Spleen (tissue), 11 donors: ENCODE data around the gene ANTXR2. TPM values are rescaled to one million over a fixed set of nuclear protein-coding genes. Genes with fewer than 3 reads are reported as not detected.

Source experiments
- DNase-seq: peaks from one replicate; pipeline ENCODE4 v3.0.0-alpha.2; 2020
- H3K27ac ChIP-seq, 8 donors: fragments of 200-600 bp; sonication (generic) in 7 of 8; 1 replicate in 4 of 8; 2 replicates in 4 of 8; pipeline versions ENCODE4 v1.5.0 to v1.8.0; 2016 to 2021; ENCODE audit warnings: inconsistent platforms in 4 of 8, mild to moderate bottlenecking in 4 of 8, moderate library complexity in 1 of 8
- H3K27me3 ChIP-seq, 7 donors: fragments of 200-600 bp; sonication (generic) in 6 of 7; replicated peaks in 1 of 7; 1 replicate in 4 of 7; 2 replicates in 3 of 7; pipeline versions ENCODE4 v1.5.0 to v1.8.0; 2016 to 2021; ENCODE audit warnings: inconsistent platforms in 3 of 7, mild to moderate bottlenecking in 1 of 7
- H3K36me3 ChIP-seq, 6 donors: fragments of 200-600 bp; sonication (generic) in 5 of 6; 1 replicate in 4 of 6; 2 replicates in 2 of 6; pipeline versions ENCODE4 v1.5.0 to v1.8.0; 2016 to 2021; ENCODE audit warnings: inconsistent platforms in 2 of 6
- H3K4me1 ChIP-seq, 6 donors: fragments of 200-600 bp; sonication (generic) in 5 of 6; 1 replicate in 3 of 6; 2 replicates in 3 of 6; pipeline versions ENCODE4 v1.5.0 to v1.8.0; 2016 to 2021; ENCODE audit warnings: inconsistent platforms in 3 of 6
- H3K4me3 ChIP-seq, 8 donors: fragments of 200-600 bp; sonication (generic) in 7 of 8; 1 replicate in 4 of 8; 2 replicates in 4 of 8; pipeline versions ENCODE4 v1.5.0 to v1.8.0; 2016 to 2021; ENCODE audit warnings: inconsistent platforms in 4 of 8, mild to moderate bottlenecking in 4 of 8, moderate library complexity in 2 of 8
- H3K9me3 ChIP-seq, 8 donors: fragments of 200-600 bp; sonication (generic) in 7 of 8; 1 replicate in 4 of 8; 2 replicates in 4 of 8; pipeline versions ENCODE4 v1.5.0 to v1.8.0; 2016 to 2021; ENCODE audit warnings: inconsistent platforms in 4 of 8
- CTCF ChIP-seq, 11 experiments: fragments of 200-600 bp in 7 of 11; fragments of 450-650 bp in 4 of 11; sonication (generic) in 4 of 11; IDR thresholded peaks in 8 of 11; conservative IDR thresholded peaks in 3 of 11; 1 replicate in 7 of 11; 2 replicates in 4 of 11; pipeline versions ENCODE4 v1.4.0 to v1.8.0; 2016 to 2021; ENCODE audit warnings: antibody characterized with exemption in 11 of 11, inconsistent platforms in 4 of 11, mild to moderate bottlenecking in 1 of 11
- POLR2A ChIP-seq, 3 donors: fragments of 450-650 bp; IDR thresholded peaks; one replicate each; pipeline ENCODE4 v1.5.1; 2017; ENCODE audit warnings: antibody characterized with exemption in 3 of 3, mild to moderate bottlenecking in 1 of 3
- POLR2AphosphoS5 ChIP-seq, 3 donors: sonication (generic); formaldehyde crosslinking; IDR thresholded peaks; one replicate each; pipeline ENCODE4 v1.5.1; 2017; ENCODE audit warnings: antibody characterized with exemption in 3 of 3
- WGBS, 5 donors: extraction: QIAGEN DNeasy Blood & Tissue Kit in 3 of 5; methylation state at CpG; one replicate each; pipeline versions ENCODE4 v1.1.5 to v1.1.7; 2013 to 2018; 5-methylcytosine and 5-hydroxymethylcytosine counted together
- intact Hi-C: fragments of 100-400 bp; cut with DNase I; formaldehyde crosslinking; loops from one replicate; pipeline ENCODE4 v1.15.0; 2023; ENCODE audit warnings: low total_unique reads
- polyA plus RNA-seq, 3 donors: library from polyadenylated mRNA; stranded (reverse); fragments of 200-250 nt; gene quantifications; one replicate each; pipeline ENCODE4 v1.2.1, GENCODE V29; 2013
- total RNA-seq, 7 donors: library from RNA; depleted of rRNA in 3 of 7; stranded (reverse); fragments of >200 nt in 3 of 7; fragmentation: NEBNext Ultra II Directional in 4 of 7; extraction: Animal tissue kit (Norgen Biotek cat#: 25700) in 4 of 7; gene quantifications; one replicate each; pipeline versions ENCODE4 v1.1.0 to v1.2.1, GENCODE V29; 2016 to 2021
- donor health status: healthy with polysubstance abuse.
- donor health status: DM: no; HTN: no; CAD: no; lungs with moderate emphysema.
- donor health status: DM: no; HTN: no; CAD: no.
- donor health status: Bipolar disorder and iron deficiency.
- donor health status: healthy.
- donor health status: DM: no; HTN: no; CAD: no.
- donor health status: DM: yes; HTN: yes; CAD: no.

Gene ANTXR2
- total and polyA plus RNA-seq, 10 donors, result 3.7 to 56.3 (median 37.3) TPM

DNA sequence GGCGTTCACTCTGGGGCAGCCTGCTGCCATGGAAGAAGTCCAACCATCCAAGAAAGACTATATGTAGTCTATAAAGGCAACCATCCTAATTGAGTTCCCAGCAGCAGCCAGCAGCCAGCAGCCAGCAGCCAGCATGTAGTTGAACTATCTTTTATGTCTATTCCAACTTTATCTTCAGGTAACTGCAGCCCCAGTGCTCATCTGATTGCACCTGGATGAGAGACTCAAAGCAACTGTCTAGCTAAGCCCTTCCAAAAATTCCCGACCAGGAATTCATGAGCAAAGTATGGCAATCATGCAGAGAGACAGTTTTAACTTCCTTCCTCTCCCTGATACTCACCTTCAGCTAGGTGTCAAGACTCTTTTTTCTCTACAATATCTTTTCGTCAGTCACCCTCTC lies 216.8 kb downstream of the ANTXR2 start:
- Histone ChIP-seq H3K36me3 (no peaks in the 10 kb centered on the region), H3K27ac (no peak overlapping the region), H3K9me3 (no peaks in the 10 kb centered on the region), H3K4me1 (no peaks in the 10 kb centered on the region), H3K27me3 (no peaks in the 10 kb centered on the region), H3K4me3 (no peak overlapping the region)
- no peak for TF ChIP-seq CTCF (IDR thresholded peaks at IDR 0.05 in 8 of 11, conservative IDR thresholded peaks at IDR 0.05 in 3 of 11)
- TF ChIP-seq POLR2A (IDR thresholded peaks at IDR 0.05), result no peak
- no peak for TF ChIP-seq POLR2AphosphoS5 (IDR thresholded peaks at IDR 0.05)
- no peak for DNase-seq
- intact Hi-C loops, result no loop called here
- WGBS, 5 donors, result 75 to 91% (median 81%) methylated on average over 3 of the region's 3 CpGs

GRCh38 chr4:79854856-79855502 lies 218.1 kb downstream of the ANTXR2 start:
- DNase-seq, result no peak
- no peak for TF ChIP-seq POLR2AphosphoS5 (IDR thresholded peaks at IDR 0.05)
- no peak for TF ChIP-seq POLR2A (IDR thresholded peaks at IDR 0.05)
- TF ChIP-seq CTCF (IDR thresholded peaks at IDR 0.05 in 8 of 11, conservative IDR thresholded peaks at IDR 0.05 in 3 of 11), result no peak
- 39 to 59% (median 44%) methylated on average over 4 of the region's 4 CpGs for WGBS, 5 donors
- H3K27me3 ChIP-seq, result no peaks in the 10 kb centered on the region
- intact Hi-C loops, result no loop called here
- no peaks in the 10 kb centered on the region for H3K4me1 ChIP-seq
- no peaks in the 10 kb centered on the region for H3K36me3 ChIP-seq
- H3K9me3 ChIP-seq, result no peaks in the 10 kb centered on the region
- no peak overlapping the region for H3K27ac ChIP-seq
- H3K4me3 ChIP-seq, result no peak overlapping the region

GRCh38 chr4:79852305-79852730 lies 220.7 kb downstream of the ANTXR2 start:
- TF ChIP-seq POLR2AphosphoS5 (IDR thresholded peaks at IDR 0.05), result no peak
- no peak for TF ChIP-seq POLR2A (IDR thresholded peaks at IDR 0.05)
- TF ChIP-seq CTCF (IDR thresholded peaks at IDR 0.05 in 8 of 11, conservative IDR thresholded peaks at IDR 0.05 in 3 of 11), result no peak
- Histone ChIP-seq H3K36me3 (no peaks in the 10 kb centered on the region), H3K27me3 (no peaks in the 10 kb centered on the region), H3K4me1 (no peaks in the 10 kb centered on the region), H3K9me3 (no peaks in the 10 kb centered on the region), H3K4me3 (no peak overlapping the region), H3K27ac (no peak overlapping the region)
- DNase-seq, result no peak
- intact Hi-C loops, result no loop called here
- 71 to 84% (median 73%) methylated on average over 4 of the region's 4 CpGs for WGBS, 5 donors

GRCh38 chr4:79851625-79852304 lies 221.3 kb downstream of the ANTXR2 start:
- WGBS, 5 donors, result 79 to 93% (median 87%) methylated on average over 1 of the region's 1 CpG
- Histone ChIP-seq H3K27me3 (no peaks in the 10 kb centered on the region), H3K4me3 (no peak overlapping the region), H3K9me3 (no peaks in the 10 kb centered on the region), H3K36me3 (no peaks in the 10 kb centered on the region), H3K27ac (no peak overlapping the region), H3K4me1 (no peaks in the 10 kb centered on the region)
- TF ChIP-seq POLR2AphosphoS5 (IDR thresholded peaks at IDR 0.05), result no peak
- no peak for TF ChIP-seq POLR2A (IDR thresholded peaks at IDR 0.05)
- TF ChIP-seq CTCF (IDR thresholded peaks at IDR 0.05 in 8 of 11, conservative IDR thresholded peaks at IDR 0.05 in 3 of 11), result no peak
- no peak for DNase-seq
- intact Hi-C loops, result no loop called here
